H1 (cell line): Measurements from ENCODE around the gene FKRP. TPM values are rescaled to one million over a fixed set of nuclear protein-coding genes. Genes with fewer than 3 reads are reported as not detected.

Source experiments
- CEBPB ChIP-seq: IDR thresholded peaks from 2 replicates; pipeline ENCODE4 v1.6.1; 2012; ENCODE audit warnings: low read depth, low read length
- KDM5A ChIP-seq: fragments of 200-600 bp; IDR thresholded peaks from 2 replicates; pipeline ENCODE4 v1.7.1; 2012; ENCODE audit warnings: mild to moderate bottlenecking, low read length, inconsistent platforms, mixed read lengths
- PHF8 ChIP-seq: fragments of 200-600 bp; sonication (generic); conservative IDR thresholded peaks from 2 replicates; pipeline ENCODE4 v1.7.1; 2012; ENCODE audit warnings: low read depth, mild to moderate bottlenecking, inconsistent platforms, low read length, moderate library complexity
- RAD21 ChIP-seq, 2 experiments: IDR thresholded peaks in 1 of 2; conservative IDR thresholded peaks in 1 of 2; 2 replicates each; pipeline ENCODE4 v1.6.1; 2011; ENCODE audit warnings: low read depth in 2 of 2, low read length in 2 of 2, improper control_type of control experiment in 1 of 2, inconsistent platforms in 1 of 2, mild to moderate bottlenecking in 1 of 2, moderate library complexity in 1 of 2
- polyA plus RNA-seq, 7 experiments: library from polyadenylated mRNA; depleted of rRNA in 3 of 7; stranded (reverse) in 5 of 7; unstranded in 2 of 7; fragments of >200 nt in 5 of 7; fragments of 200-250 nt in 2 of 7; gene quantifications; 1 replicate in 5 of 7; 2 replicates in 1 of 7; 4 replicates in 1 of 7; pipeline versions ENCODE4 v1.2.1 to v1.2.3, GENCODE V29; 2011 to 2013; ENCODE audit warnings: missing spikeins in 2 of 7, mixed read lengths in 2 of 7
- total RNA-seq: library from RNA; stranded (reverse); fragmentation: NEBNext Ultra II Directional; extraction: Animal tissue kit (Norgen Biotek cat#: 25700); gene quantifications from 2 replicates; pipeline ENCODE4 v1.2.1, GENCODE V29; 2021

FKRP gene
- total and polyA plus RNA-seq, 2 of the 8 experiments (the other 6 are each of a cell fraction or from before 2014, with no cell fraction given): 17.1 to 24.4 TPM

DNA sequence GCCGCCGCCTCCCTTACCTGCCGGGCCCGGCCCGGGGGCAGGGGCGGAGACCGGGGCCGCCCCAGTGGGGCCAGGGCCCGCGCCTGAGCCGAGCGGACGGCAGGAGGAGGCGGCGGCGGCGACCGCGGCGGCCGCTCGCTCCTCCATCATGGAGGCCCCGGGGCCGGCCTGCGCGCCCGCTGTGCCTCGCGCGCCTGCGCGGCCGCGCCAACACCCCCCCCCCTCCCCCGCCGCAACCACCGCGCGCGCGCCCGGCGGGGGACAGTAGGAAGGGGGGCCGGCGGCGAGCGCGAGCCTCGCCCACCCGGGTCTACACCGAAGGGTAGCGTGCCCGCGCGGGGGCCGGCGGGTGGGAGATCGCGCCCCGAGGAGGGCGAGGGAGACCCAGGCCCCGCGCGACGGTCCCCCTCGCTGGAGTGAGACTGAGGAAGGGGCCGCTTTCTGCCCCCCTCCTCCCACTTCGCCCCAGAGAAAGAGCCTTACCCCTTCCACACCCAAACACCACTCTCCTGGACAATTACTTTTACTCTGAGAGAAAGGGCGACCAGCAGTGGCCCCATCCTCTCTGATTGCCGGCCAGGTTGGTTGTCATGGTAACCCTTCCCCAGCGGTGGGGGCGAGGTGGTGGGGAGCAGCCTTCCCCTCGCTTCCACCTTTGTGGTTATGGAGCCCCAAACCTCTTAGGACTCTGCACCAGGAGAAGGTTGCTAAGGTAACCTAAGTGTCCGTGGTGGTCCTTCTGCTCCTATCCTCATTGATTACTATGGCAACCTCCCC lies 612 bp downstream of the FKRP start, which contains the start of gene STRN4 (continued):
- no peak for TF ChIP-seq KDM5A
- TF ChIP-seq RAD21 (IDR thresholded peaks at IDR 0.05 in 1 of 2, conservative IDR thresholded peaks at IDR 0.05 in 1 of 2; ENCODE audit: low read depth in 2 of 2, low read length in 2 of 2): no peak
- TF ChIP-seq PHF8: 0 out of 2 replicates have a peak, but pooled peaks have one; percentile 75
- no peak for TF ChIP-seq CEBPB
